HepG2 (cell line): ENCODE measurements around the gene ABCG1. TPM values are rescaled to one million over a fixed set of nuclear protein-coding genes. Genes with fewer than 3 reads are reported as not detected.

Experiments
- ATF1 ChIP-seq: IDR thresholded peaks from 2 replicates; pipeline ENCODE4 v1.6.1; 2016; ENCODE audit warnings: mild to moderate bottlenecking, control low read depth
- BORCS8-MEF2B ChIP-seq: sonication (generic); formaldehyde crosslinking; IDR thresholded peaks from 2 replicates; pipeline ENCODE4 v1.8.0; 2022; ENCODE audit warnings: mild to moderate bottlenecking, missing genetic modification reagents
- ETS1 ChIP-seq: sonication (generic); formaldehyde crosslinking; IDR thresholded peaks from 2 replicates; pipeline ENCODE4 v1.4.0; 2020; ENCODE audit warnings: missing genetic modification reagents
- FOSL1 ChIP-seq: sonication (generic); formaldehyde crosslinking; IDR thresholded peaks from 2 replicates; pipeline ENCODE4 v1.9.0; 2021; ENCODE audit warnings: missing genetic modification reagents, borderline replicate concordance
- GPBP1L1 ChIP-seq: sonication (generic); formaldehyde crosslinking; IDR thresholded peaks from 2 replicates; pipeline ENCODE4 v1.5.0; 2020; ENCODE audit warnings: mild to moderate bottlenecking, missing genetic modification reagents
- KLF16 ChIP-seq, 2 experiments: sonication (generic) in 1 of 2; formaldehyde crosslinking in 1 of 2; IDR thresholded peaks; 2 replicates each; pipeline versions ENCODE4 v1.6.1 to v1.8.0; 2016 to 2023; ENCODE audit warnings: missing genetic modification reagents in 2 of 2, missing compliant biosample characterization in 1 of 2
- MTERF4 ChIP-seq: sonication (generic); formaldehyde crosslinking; IDR thresholded peaks from 2 replicates; pipeline ENCODE4 v1.8.0; 2023; ENCODE audit warnings: mild to moderate bottlenecking, missing genetic modification reagents
- NBN ChIP-seq: fragments of 450-650 bp; conservative IDR thresholded peaks from 2 replicates; pipeline ENCODE4 v1.6.1; 2017
- NFE2 ChIP-seq: sonication (generic); formaldehyde crosslinking; IDR thresholded peaks from 2 replicates; pipeline ENCODE4 v1.4.0; 2020; ENCODE audit warnings: missing genetic modification reagents
- PHF8 ChIP-seq: sonication (generic); formaldehyde crosslinking; IDR thresholded peaks from 2 replicates; pipeline ENCODE4 v1.5.0; 2020; ENCODE audit warnings: missing genetic modification reagents
- PITX1 ChIP-seq: sonication (generic); formaldehyde crosslinking; IDR thresholded peaks from 2 replicates; pipeline ENCODE4 v1.5.1; 2020; ENCODE audit warnings: mild to moderate bottlenecking, missing genetic modification reagents
- PLRG1 ChIP-seq: fragments of 450-650 bp; conservative IDR thresholded peaks from 2 replicates; pipeline ENCODE4 v1.6.1; 2016
- PLSCR1 ChIP-seq: sonication (generic); formaldehyde crosslinking; IDR thresholded peaks from 2 replicates; pipeline ENCODE4 v1.5.0; 2020; ENCODE audit warnings: missing genetic modification reagents, mild to moderate bottlenecking, borderline replicate concordance
- RORA ChIP-seq: sonication (generic); formaldehyde crosslinking; IDR thresholded peaks from 2 replicates; pipeline ENCODE4 v1.5.0; 2020; ENCODE audit warnings: mild to moderate bottlenecking, missing genetic modification reagents, moderate library complexity
- SNAPC2 ChIP-seq: sonication (generic); formaldehyde crosslinking; IDR thresholded peaks from 2 replicates; pipeline ENCODE4 v1.8.1; 2022; ENCODE audit warnings: mild to moderate bottlenecking, missing genetic modification reagents
- TFE3 ChIP-seq: IDR thresholded peaks from 2 replicates; pipeline ENCODE4 v1.6.1; 2016
- ZC3H4 ChIP-seq: sonication (generic); formaldehyde crosslinking; IDR thresholded peaks from 2 replicates; pipeline ENCODE4 v1.4.0; 2020; ENCODE audit warnings: missing genetic modification reagents, borderline replicate concordance
- ZFY ChIP-seq: sonication (generic); formaldehyde crosslinking; IDR thresholded peaks from 2 replicates; pipeline ENCODE4 v1.4.0; 2020; ENCODE audit warnings: missing genetic modification reagents
- ZMYM3 ChIP-seq: sonication (generic); formaldehyde crosslinking; IDR thresholded peaks from 2 replicates; pipeline ENCODE4 v1.5.1; 2020; ENCODE audit warnings: mild to moderate bottlenecking, missing genetic modification reagents
- ZNF205 ChIP-seq: IDR thresholded peaks from 2 replicates; pipeline ENCODE4 v1.6.1; 2018; ENCODE audit warnings: missing biosample characterization, missing genetic modification reagents
- ZNF225 ChIP-seq: sonication (generic); formaldehyde crosslinking; IDR thresholded peaks from 2 replicates; pipeline ENCODE4 v1.4.0; 2020; ENCODE audit warnings: mild to moderate bottlenecking, missing genetic modification reagents
- ZNF251 ChIP-seq: sonication (generic); formaldehyde crosslinking; IDR thresholded peaks from 2 replicates; pipeline ENCODE4 v1.9.0; 2021; ENCODE audit warnings: mild to moderate bottlenecking, missing genetic modification reagents
- ZNF263 ChIP-seq: sonication (generic); formaldehyde crosslinking; IDR thresholded peaks from 2 replicates; pipeline ENCODE4 v1.4.0; 2020; ENCODE audit warnings: missing genetic modification reagents
- ZNF546 ChIP-seq: sonication (generic); formaldehyde crosslinking; conservative IDR thresholded peaks from 2 replicates; pipeline ENCODE4 v1.8.1; 2023; ENCODE audit warnings: mild to moderate bottlenecking, missing genetic modification reagents
- ZNF839 ChIP-seq: sonication (generic); formaldehyde crosslinking; IDR thresholded peaks from 2 replicates; pipeline ENCODE4 v1.4.0; 2020; ENCODE audit warnings: missing genetic modification reagents, mild to moderate bottlenecking, borderline replicate concordance
- ZNF878 ChIP-seq: sonication (generic); formaldehyde crosslinking; IDR thresholded peaks from 2 replicates; pipeline ENCODE4 v1.8.1; 2023; ENCODE audit warnings: mild to moderate bottlenecking, missing genetic modification reagents, moderate library complexity
- ZSCAN25 ChIP-seq: sonication (generic); formaldehyde crosslinking; IDR thresholded peaks from 2 replicates; pipeline ENCODE4 v1.8.0; 2022; ENCODE audit warnings: mild to moderate bottlenecking, missing genetic modification reagents
- polyA plus RNA-seq, 8 experiments: library from polyadenylated mRNA; depleted of rRNA in 3 of 8; stranded (reverse) in 7 of 8; unstranded in 1 of 8; fragments of >200 nt; fragmentation: Illumina TruSeq in 4 of 8; extraction: Trizol in 4 of 8; gene quantifications; 2 replicates each; pipeline versions ENCODE4 v1.2.1 to v1.2.3, GENCODE V29; 2011 to 2016; ENCODE audit warnings: low read depth in 4 of 8, missing spikeins in 1 of 8, mixed read lengths in 1 of 8; ENCODE audit not compliant: insufficient read depth in 1 of 8
- total RNA-seq, 5 experiments: library from RNA; depleted of rRNA; stranded (reverse); fragments of >200 nt; fragmentation: Illumina TruSeq; extraction: Trizol; gene quantifications; 2 replicates each; pipeline ENCODE4 v1.2.3, GENCODE V29; 2016; ENCODE audit warnings: low read depth in 1 of 5

Gene ABCG1
- total and polyA plus RNA-seq, 2 of the 13 experiments (the other 11 are each of a cell fraction or from before 2014, with no cell fraction given) = 0.04 TPM; not detected in 1

- TF ChIP-seq ZC3H4 (no peak), GPBP1L1 (CRISPR knock-in tag) (no peak), KLF16 (CRISPR knock-in tag; IDR thresholded peaks at IDR 0.05) (no peak), NFE2 (CRISPR knock-in tag) (no peak), ZNF878 (CRISPR knock-in tag) (no peak), RORA (CRISPR knock-in tag) (no peak), FOSL1 (CRISPR knock-in tag) (no peak), ZNF839 (CRISPR knock-in tag) (peak; percentile 42; the same call in 1 of the 2 replicates), ZNF251 (CRISPR knock-in tag) (no peak), PLRG1 (no peak), NBN (no peak), MTERF4 (peak; percentile 57; the same call in 1 of the 2 replicates), ZSCAN25 (CRISPR knock-in tag) (no peak), BORCS8-MEF2B (CRISPR knock-in tag) (0 out of 2 replicates have a peak, but pooled peaks have one; percentile 38), ZNF205 (CRISPR knock-in tag) (no peak), ZMYM3 (CRISPR knock-in tag) (peak; percentile 85), PLSCR1 (CRISPR knock-in tag) (no peak), ZNF225 (CRISPR knock-in tag) (0 out of 2 replicates have a peak, but pooled peaks have one; percentile 37), PHF8 (CRISPR knock-in tag) (peak; percentile 30; the same call in 1 of the 2 replicates), ZNF546 (CRISPR knock-in tag) (0 out of 2 replicates have a peak, but pooled peaks have one; percentile 31), TFE3 (CRISPR knock-in tag) (no peak), ZNF263 (CRISPR knock-in tag) (peak; percentile 58), ZFY (peak; percentile 62; the same call in 1 of the 2 replicates), ETS1 (CRISPR knock-in tag) (no peak), PITX1 (CRISPR knock-in tag) (peak; percentile 50; the same call in 1 of the 2 replicates), SNAPC2 (no peak), ATF1 (no peak)
Observed at GRCh38 chr21:42315296-42315891, 96.5 kb downstream of the ABCG1 start, which contains the start of gene TFF3 (continued).
